OCI-M2 (cell line): ENCODE data around the gene TNK1.
"Not testable (repeated sequence)": the region's sequence is repeated elsewhere in the genome, so short reads cannot be mapped to it uniquely, and the experiment has no call there.

ENCODE experiments used
- DNase-seq: peaks from one replicate; lab custom pipeline; 2025; ENCODE audit not compliant: unreplicated experiment; lab: John Stamatoyannopoulos, UW

The TNK1 gene

DNA sequence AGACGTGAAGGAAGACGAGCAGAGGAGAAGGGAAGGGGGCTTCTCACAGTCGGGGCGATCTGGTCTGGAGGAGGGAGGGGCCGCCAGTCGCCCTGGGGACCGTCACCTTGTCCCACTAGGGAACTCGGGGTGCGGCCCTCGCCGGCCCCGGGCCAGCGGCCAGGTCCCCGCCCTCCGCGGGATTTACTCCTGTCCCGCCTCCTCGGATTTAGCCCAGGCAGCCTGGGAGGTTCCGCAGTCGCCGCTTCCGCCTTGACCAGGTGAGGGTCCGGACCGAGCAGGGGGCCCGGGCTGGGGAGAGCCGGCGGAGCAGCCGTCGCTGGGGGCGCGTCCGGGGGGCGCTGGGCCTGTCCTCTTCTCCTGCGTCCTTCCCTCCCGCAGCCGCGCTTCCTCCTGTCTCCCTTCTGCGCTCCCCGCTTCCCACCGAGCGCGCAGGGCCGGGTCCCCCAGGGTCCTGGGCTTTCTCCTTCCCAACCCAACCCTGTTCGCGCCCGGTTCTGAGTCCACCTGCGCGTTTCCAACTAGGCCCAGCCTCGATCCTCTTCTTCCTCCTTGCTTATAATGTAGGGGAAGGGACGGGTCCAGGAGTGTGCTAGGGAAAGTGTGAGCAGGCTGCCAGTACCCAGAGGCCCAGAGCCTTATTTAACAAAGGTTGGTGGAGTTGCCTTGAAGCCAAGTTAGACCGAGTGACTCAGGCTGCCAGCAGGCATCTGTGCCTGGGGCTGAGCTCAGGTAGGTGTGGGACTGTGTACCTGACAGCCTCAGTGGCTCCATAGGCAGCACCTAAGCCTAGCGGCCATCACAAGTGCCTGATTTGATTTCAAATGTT lies at the start of gene TNK1:
Gene TNK1 (plus strand): TSS at position 235 of the 829 bp plus-strand sequence. CDS start 1,838 bp downstream, outside the sequence.
- no peak for DNase-seq

DNA sequence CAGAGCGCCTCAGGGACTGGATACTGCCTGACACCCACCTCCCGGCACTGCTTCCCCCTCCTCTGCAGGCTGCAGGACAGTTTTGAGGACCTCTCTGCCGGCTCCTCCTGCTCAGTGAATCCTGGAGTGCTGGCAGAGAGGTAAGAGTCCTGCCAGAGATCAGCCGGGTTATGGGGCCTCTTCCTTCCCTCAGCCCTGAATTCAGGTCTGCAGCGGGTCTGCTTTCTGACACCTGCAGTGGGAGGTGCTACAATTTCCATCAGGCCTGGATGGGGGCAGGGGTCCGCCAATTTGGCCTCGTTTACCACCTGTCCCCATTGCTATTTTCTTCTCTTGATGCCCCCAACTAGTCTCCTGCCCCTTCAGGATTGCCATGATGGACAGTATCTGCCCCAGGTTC lies 48.8 kb upstream of the TNK1 start:
- DNase-seq = no peak

DNA sequence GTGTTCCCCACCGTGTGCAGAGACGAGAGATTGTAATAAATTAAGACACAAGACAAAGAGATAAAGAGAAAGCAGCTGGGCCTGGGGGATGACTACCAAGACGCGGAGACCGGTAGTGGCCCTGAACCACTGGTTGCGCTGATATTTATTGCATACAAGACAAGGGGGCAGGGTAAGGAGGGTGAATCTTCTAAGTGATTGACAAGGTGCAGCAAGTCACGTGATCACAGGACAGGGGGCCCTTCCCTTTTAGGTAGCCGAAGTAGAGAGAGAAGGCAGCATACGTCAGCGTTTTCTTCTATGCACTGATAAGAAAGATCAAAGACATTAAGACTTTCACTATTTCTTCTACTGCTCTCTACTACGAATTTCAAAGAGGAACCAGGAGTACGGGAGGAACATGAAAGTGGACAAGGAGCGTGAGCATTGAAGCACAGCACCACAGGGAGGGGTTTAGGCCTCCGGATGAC lies 48.3 kb upstream of the TNK1 start:
- DNase-seq = not testable (repeated sequence)

DNA sequence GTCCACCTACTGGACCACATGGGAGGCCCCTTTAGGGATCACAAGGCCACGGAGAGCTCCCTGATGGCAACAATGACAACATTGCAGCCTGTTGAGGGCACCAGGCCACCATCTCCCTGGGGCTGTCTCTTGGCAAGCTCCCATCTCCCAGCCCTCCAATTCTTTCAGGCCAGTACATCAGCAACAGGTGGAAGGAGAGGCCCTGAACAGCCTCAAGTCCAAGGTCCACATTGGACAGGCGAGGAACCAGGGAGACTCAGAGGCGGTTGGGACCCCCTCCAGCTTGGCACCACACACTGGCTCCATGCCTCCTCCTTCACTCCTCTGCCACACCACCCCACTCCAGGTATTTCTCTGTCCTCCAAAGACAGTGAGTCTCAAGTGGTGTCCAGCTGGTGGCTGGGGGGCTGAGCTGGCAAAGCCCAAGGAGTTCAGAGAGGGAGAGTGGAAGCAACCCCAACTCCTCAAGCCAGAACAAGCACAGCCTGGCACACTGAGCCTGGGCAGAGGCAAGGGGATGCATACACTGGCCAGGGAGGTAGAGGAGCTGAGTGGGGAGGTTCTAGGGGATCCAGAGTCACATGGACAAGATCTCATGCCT lies 45.9 kb upstream of the TNK1 start:
- no peak for DNase-seq

- not testable (repeated sequence) for DNase-seq
Measured at GRCh38 chr17:7335765-7336164, 45.1 kb upstream of the TNK1 start.

DNA sequence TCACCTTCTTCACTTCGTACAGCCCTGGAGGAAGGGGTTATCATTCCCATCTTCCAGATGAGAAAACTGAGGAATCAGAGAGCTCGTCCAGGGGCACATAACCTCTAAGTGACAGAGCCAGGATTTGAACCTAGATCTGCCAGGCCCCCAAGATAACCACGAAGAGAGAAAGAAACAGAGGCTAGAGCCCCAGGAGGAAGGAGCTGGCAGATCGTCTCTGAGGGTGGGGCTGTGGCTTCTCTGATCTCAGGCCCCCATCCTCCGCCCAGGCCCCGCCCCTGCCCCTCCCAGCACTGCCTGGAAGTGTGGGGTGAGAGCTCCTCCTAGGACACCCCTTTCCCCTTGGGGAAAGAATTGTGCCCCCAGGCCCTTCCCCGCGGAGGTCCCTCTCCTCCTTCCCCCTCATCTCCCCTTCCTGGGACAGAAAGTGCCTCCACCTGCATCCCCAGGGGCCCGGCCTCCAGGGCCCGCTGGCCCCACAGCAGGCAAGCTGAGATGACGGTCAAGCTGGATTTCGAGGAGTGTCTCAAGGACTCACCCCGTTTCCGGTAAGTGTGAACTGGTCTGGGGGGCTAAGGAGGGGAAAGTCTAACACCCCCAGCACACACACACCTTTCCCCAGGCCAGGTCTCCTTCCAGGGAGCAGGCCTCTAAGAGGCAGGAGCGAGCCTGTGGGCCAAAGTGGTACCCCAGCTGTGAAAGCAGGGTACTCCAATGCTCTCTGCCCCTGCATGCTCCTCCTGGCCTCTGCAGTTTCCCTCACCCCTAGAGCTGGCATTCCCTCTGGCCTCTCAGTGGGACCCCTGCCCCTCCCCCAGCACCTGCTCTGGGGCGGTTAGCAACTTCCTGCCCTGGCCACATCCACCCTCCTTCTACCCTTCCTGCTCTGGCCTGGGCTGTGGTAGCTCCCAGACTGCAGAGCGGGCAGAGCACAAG lies 44.4 kb upstream of the TNK1 start, which contains the start of gene ACAP1:
Gene ACAP1 (plus strand): TSS at position 290 of the 936 bp plus-strand sequence. CDS start 206 bp downstream, at position 496.
- DNase-seq = no peak

DNA sequence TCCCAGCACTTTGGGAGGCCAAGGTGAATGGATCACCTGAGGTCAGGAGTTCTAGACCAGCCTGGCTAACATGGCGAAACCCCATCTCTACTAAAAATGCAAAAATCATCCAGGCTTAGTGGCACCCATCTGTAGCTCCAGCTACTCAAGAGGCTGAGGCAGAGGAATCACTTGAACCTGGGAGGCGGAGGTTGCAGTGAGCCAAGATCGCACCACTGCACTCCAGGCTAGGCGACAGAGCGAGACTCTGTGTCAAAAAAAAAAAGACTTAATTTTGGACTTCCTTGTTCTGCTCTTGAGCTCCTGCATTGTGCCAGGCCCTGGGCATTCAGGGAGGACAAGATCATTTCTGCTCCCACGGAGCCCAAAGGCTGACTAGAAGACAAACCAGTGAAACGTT lies 43.3 kb upstream of the TNK1 start:
- not testable (repeated sequence) for DNase-seq

GRCh38 chr17:7340179-7340578 lies 40.7 kb upstream of the TNK1 start:
- DNase-seq = no peak

GRCh38 chr17:7341842-7342241 lies 39.0 kb upstream of the TNK1 start:
- DNase-seq = no peak

DNA sequence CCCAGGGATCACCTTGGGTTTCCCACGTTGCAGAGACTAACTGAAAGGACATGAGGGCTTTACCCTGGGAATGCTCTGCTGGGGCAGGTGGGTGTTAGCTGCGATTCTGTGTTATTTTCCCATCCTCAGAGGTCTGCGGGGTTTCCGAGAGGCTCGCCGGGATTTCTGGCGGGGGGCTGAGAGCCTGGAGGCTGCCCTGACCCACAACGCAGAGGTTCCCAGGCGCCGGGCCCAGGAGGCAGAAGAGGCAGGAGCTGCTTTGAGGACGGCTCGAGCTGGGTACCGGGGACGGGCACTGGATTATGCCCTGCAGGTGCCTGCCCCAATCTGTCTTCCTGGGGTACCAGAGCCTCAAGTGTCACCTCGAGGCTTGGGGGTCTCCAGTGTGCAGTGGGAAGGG lies 37.6 kb upstream of the TNK1 start:
- DNase-seq = no peak

DNA sequence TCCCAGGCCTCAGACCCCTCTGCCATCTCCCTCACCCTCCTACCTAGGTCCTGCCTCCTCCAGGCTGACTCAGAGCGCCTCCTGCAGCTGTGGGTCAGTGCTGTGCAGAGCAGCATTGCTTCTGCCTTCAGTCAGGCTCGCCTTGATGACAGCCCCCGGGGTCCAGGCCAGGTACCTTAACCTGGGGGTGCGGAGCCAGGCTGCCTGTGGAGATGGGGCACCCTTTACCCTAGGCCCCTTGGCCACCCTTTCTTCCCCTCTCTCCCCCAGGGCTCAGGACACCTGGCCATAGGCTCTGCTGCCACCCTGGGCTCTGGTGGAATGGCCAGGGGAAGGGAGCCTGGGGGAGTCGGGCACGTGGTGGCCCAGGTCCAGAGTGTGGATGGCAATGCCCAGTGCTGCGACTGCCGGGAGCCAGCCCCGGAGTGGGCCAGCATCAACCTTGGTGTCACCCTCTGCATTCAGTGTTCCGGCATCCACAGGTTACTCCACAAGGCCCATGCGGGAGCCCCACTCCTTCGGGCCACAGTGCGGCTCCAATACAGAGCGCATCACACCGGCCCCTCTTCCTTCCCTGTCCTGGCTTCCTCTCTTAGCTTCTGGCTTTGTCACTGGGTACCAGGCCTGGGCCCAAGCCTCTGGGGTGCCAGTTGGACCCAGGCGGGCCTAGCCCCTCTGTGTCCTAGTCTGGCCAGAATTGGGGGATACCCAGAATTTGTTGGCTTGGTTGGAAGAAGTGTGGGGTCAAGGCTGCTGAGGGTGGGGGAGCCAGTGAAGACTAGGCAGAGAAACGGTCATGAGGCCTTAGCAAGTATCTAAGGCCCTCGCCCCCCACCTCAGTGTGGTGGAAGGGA lies 33.9 kb upstream of the TNK1 start:
- no peak for DNase-seq

GRCh38 chr17:7347630-7348477 lies 33.0 kb upstream of the TNK1 start:
- no peak for DNase-seq

DNA sequence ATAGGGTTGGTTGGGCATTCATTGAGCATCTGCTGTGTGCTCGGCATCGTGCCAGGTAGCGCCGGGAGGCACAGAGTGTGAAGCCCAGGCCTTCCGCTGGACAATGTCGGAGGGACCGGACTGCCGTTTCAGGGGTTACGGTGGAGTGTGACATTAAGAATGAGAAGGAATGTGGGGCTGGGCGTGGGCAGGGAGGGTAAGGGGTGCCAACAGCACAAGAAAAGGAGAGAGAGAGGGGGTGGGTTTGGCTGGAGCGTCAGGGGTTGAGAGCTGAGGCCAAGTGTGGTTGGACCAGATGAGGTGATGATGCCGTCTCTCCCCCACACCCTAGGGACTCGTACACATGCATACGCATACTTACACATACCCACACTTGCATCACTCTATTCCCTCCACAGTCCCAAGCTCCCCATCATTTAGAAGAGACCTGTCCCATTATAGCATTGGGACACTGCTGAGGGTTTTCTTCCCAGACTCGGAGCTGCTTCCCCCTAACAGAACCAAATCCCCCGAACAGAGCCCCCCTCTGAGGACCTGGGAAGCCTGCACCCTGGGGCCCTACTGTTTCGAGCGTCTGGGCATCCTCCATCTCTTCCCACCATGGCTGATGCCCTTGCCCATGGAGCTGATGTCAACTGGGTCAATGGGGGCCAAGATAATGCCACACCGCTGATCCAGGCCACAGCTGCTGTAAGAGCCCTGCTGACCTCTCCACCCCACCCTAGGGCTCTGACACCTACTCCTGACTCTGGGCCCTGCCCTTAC lies 32.2 kb upstream of the TNK1 start:
- DNase-seq = no peak

- DNase-seq = peak; percentile 18
Measured at GRCh38 chr17:7351665-7352502, 29.0 kb upstream of the TNK1 start, which contains the start of gene KCTD11. Gene KCTD11 (plus strand): TSS chr17:7352162.

DNA sequence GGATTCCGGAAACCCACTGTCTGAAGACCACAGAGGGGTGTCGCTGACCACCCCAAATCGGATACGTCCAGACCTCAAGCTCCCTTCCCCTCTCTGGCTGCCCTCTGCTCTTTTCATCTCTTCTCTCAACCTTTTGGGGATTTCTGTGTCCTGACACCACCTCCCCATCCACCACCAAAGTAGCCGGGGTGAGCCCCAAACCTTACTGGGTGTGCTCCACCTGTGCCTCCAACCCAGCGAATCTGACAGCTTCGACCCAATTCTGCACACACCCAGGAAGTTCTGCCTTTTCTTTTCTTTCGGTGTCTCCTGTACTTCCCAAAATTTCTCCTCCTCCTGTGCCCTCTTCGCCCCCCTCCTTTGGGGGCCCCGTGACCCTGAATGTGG lies 28.4 kb upstream of the TNK1 start:
- DNase-seq = no peak

GRCh38 chr17:7352910-7353635 lies 27.8 kb upstream of the TNK1 start:
- DNase-seq = no peak

GRCh38 chr17:7354262-7354843 lies 26.5 kb upstream of the TNK1 start:
- no peak for DNase-seq
